OCI-LY3 (cell line): ENCODE data around the gene CCDC27.

ENCODE experiments used
- H2AFZ ChIP-seq: fragments of 200-600, 300-600 bp; shearing (Covaris generic); 2 replicates; pipeline ENCODE4 v1.6.0; 2014; ENCODE audit warnings: antibody characterized with exemption, low read depth, low read length
- H3K27ac ChIP-seq: fragments of 200-600, 300-600 bp; sonication (generic); 2 replicates; pipeline ENCODE4 v1.5.1; 2014; ENCODE audit warnings: mild to moderate bottlenecking, low read length, moderate library complexity, mixed read lengths
- H3K27me3 ChIP-seq: fragments of 200-600, 300-600 bp; sonication (generic); 2 replicates; pipeline ENCODE4 v1.6.1; 2014; ENCODE audit warnings: low read depth, low read length, mixed read lengths
- H3K36me3 ChIP-seq: fragments of 200-600, 300-600 bp; sonication (generic); replicated peaks from 2 replicates; pipeline ENCODE3; 2014; ENCODE audit warnings: low read depth, low read length, mixed read lengths
- H3K4me1 ChIP-seq: fragments of 300-600, 200-600 bp; sonication (generic); 2 replicates; pipeline ENCODE4 v1.6.1; 2014; ENCODE audit warnings: low read length, mixed read lengths
- H3K4me2 ChIP-seq: fragments of 200-600, 300-600 bp; sonication (generic); 2 replicates; pipeline ENCODE4 v1.6.1; 2014; ENCODE audit warnings: low read length, mixed read lengths
- H3K4me3 ChIP-seq: fragments of 300-600, 200-600 bp; sonication (generic); 2 replicates; pipeline ENCODE4 v1.5.1; 2014; ENCODE audit warnings: antibody characterized with exemption, mild to moderate bottlenecking, low read length, moderate library complexity
- H3K79me2 ChIP-seq: fragments of 300-600, 200-600 bp; shearing (Covaris generic); 2 replicates; pipeline ENCODE4 v1.6.1; 2014; ENCODE audit warnings: mild to moderate bottlenecking, low read length, mixed read lengths
- H3K9ac ChIP-seq: fragments of 300-600, 200-600 bp; shearing (Covaris generic); 2 replicates; pipeline ENCODE4 v1.6.0; 2014; ENCODE audit warnings: mild to moderate bottlenecking, low read length, moderate library complexity
- H3K9me3 ChIP-seq: fragments of 200-600, 300-600 bp; shearing (Covaris generic); 2 replicates; pipeline ENCODE4 v1.6.1; 2014; ENCODE audit warnings: low read length, mixed read lengths; ENCODE audit not compliant: insufficient read depth
- H4K20me1 ChIP-seq: fragments of 200-600, 300-600 bp; sonication (generic); 2 replicates; pipeline ENCODE4 v1.6.1; 2016; ENCODE audit warnings: low read length, mixed read lengths; ENCODE audit not compliant: insufficient read depth
- EZH2phosphoT487 ChIP-seq: fragments of 200-600 bp; shearing (Covaris generic); IDR thresholded peaks from 2 replicates; pipeline ENCODE4 v1.6.1; 2018; ENCODE audit warnings: antibody characterized with exemption, mixed run types, low read depth
- TF ChIP-seq, protein P1 (sequence below): fragments of 200-600, 300-600 bp; sonication (generic); IDR thresholded peaks from 2 replicates; pipeline ENCODE4 v1.5.1; 2014; ENCODE audit warnings: antibody characterized with exemption, low read length, low read depth

Gene CCDC27

DNA sequence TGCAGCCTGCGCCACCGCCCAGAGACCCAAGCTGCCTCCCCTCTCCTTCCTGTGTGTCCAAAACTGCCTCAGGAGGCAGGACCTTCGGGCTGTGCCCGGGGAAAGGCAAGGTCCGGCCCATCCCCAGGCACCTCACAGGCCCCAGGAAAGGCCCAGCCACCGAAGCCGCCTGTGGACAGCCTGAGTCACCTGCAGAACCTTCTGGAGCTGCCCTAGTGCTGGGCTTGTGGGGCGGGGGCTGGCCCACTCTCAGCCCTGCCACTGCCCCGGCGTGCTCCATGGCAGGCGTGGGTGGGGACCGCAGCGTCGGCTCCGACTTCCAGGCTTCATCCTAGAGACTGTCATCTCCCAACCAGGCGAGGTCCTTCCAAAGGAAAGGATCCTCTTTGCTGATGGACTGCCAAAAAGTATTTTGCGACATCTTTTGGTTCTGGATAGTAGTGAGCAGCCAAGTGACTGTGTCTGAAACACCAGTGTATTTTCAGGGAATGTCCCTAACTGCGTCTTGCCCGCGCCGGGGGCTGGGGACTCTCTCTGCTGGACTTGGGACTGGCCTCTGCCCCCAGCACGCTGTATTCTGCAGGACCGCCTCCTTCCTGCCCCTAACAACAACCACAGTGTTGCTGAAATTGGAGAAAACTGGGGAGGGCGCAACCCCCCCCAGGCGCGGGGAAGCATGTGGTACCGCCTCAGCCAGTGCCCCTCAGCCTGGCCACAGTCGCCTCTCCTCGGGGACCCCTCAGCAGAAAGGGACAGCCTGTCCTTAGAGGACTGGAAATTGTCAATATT is 19.0 kb upstream of the CCDC27 start:
- Histone ChIP-seq H3K4me1 (peaks cover 8% of the 10 kb centered on the region), H3K36me3 (no peaks in the 10 kb centered on the region), H3K27me3 (no peaks in the 10 kb centered on the region), H3K9me3 (no peaks in the 10 kb centered on the region), H2AFZ (no peak overlapping the region), H3K27ac (no peak overlapping the region), H3K4me3 (no peak overlapping the region), H3K79me2 (no peaks in the 10 kb centered on the region), H4K20me1 (no peaks in the 10 kb centered on the region), H3K4me2 (no peak overlapping the region), H3K9ac (no peak overlapping the region)
- TF ChIP-seq, protein P1, sequence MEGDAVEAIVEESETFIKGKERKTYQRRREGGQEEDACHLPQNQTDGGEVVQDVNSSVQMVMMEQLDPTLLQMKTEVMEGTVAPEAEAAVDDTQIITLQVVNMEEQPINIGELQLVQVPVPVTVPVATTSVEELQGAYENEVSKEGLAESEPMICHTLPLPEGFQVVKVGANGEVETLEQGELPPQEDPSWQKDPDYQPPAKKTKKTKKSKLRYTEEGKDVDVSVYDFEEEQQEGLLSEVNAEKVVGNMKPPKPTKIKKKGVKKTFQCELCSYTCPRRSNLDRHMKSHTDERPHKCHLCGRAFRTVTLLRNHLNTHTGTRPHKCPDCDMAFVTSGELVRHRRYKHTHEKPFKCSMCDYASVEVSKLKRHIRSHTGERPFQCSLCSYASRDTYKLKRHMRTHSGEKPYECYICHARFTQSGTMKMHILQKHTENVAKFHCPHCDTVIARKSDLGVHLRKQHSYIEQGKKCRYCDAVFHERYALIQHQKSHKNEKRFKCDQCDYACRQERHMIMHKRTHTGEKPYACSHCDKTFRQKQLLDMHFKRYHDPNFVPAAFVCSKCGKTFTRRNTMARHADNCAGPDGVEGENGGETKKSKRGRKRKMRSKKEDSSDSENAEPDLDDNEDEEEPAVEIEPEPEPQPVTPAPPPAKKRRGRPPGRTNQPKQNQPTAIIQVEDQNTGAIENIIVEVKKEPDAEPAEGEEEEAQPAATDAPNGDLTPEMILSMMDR, result no peak
- no peak for TF ChIP-seq EZH2phosphoT487

DNA sequence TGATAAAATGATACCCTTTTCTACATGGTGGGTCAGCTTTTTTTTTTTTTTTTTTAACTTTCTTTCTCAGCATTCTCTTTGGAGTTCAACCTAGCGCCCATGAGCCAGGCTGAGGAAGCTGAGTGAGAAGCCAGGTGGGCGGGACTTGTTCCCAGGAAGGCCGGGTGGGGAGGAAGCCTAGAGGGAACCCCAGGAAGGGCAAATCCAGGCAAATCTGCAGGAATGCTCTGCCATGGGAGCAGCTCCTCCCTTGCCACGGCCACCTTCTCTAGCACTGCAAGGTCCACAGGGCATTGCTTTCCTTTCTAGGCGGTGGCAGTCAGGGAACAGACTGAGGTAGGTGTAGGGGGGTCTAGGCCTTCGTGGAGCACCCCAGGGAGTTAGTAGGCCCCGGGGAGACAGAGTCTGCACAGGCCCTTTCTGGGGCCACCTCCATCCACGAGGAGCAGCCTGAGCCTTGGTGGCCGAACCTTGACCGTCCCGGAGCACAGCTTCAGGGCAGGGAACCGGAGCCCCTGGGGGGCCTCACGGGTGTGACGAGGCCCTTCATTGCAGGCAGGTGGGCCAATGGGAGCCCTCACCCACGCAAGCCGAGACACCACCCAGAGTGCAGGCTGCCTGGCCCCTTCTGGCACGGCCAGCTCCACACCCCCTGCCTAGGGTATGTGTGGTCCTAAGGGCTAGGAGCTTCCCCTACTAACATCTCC is 18.2 kb upstream of the CCDC27 start:
- no peak overlapping the region for H3K9ac ChIP-seq
- no peak overlapping the region for H3K27ac ChIP-seq
- TF ChIP-seq, protein P1, result no peak
- no peak for TF ChIP-seq EZH2phosphoT487
- no peaks in the 10 kb centered on the region for H3K79me2 ChIP-seq
- H3K4me1 ChIP-seq, result peaks cover 8% of the 10 kb centered on the region
- H3K27me3 ChIP-seq, result no peaks in the 10 kb centered on the region
- H3K4me3 ChIP-seq, result no peak overlapping the region
- H3K9me3 ChIP-seq, result no peaks in the 10 kb centered on the region
- no peaks in the 10 kb centered on the region for H4K20me1 ChIP-seq
- H3K36me3 ChIP-seq, result no peaks in the 10 kb centered on the region
- no peak overlapping the region for H2AFZ ChIP-seq
- H3K4me2 ChIP-seq, result no peak overlapping the region

DNA sequence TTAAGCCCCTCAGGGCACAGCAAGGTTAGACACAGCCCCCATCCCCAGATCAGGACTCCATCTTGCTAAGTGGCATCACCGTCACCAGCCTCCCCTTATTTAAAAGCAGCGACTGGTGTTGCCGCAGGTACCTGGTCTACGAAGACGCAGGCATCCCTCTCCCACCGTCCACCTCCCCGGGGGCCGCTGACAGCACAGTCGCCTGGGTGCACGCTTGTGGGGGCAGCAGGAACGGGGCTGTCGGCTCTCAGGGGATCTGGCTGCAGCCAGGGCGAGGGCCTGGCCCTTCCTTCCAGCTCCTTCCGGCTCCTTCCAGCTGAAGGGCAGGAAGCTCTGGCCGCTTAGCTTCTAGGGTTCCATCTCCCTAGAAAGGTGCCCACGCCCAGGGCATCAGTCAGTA is 17.6 kb upstream of the CCDC27 start:
- Histone ChIP-seq H4K20me1 (no peaks in the 10 kb centered on the region), H3K9me3 (no peaks in the 10 kb centered on the region), H3K79me2 (no peaks in the 10 kb centered on the region), H3K27me3 (no peaks in the 10 kb centered on the region), H2AFZ (no peak overlapping the region), H3K4me1 (peaks cover 8% of the 10 kb centered on the region), H3K36me3 (no peaks in the 10 kb centered on the region), H3K4me2 (no peak overlapping the region), H3K4me3 (no peak overlapping the region), H3K27ac (no peak overlapping the region), H3K9ac (no peak overlapping the region)
- TF ChIP-seq EZH2phosphoT487, result no peak
- TF ChIP-seq, protein P1, result no peak

DNA sequence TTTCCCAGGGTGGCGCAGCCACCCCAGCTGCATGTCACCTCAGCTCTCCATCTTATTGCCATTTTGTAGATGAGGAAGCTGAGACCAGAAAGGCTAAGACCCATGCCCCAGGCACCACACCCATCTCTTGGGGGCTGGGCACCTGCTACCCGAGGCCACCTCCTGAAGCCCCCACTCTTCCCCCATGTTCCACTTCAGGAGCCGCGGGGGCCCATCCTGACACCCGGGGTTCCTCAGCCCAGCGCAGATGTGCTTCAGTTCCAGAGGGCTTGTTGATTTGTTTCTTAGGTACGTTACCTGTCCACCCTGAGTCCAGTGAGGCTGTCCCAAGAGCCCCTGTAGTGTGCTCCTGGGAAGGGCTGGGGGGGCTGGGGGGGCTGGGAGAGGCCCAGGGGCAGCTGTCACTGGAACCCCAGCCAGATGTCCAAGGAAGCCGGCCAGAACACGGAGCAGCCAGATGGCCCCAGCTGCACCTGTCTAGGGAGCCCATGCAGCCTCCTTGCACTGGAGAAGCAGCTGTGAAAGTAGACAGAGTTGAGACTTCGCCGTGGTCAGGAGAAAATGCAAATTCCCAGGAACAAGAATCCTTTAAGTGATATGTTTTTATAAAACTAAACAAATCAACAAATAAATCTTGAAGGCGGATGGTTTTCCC is 17.1 kb upstream of the CCDC27 start:
- no peak overlapping the region for H3K4me3 ChIP-seq
- H3K27ac ChIP-seq, result no peak overlapping the region
- TF ChIP-seq, protein P1, result no peak
- no peak for TF ChIP-seq EZH2phosphoT487
- H3K36me3 ChIP-seq, result no peaks in the 10 kb centered on the region
- no peak overlapping the region for H3K4me2 ChIP-seq
- H3K79me2 ChIP-seq, result no peaks in the 10 kb centered on the region
- H3K27me3 ChIP-seq, result no peaks in the 10 kb centered on the region
- H4K20me1 ChIP-seq, result no peaks in the 10 kb centered on the region
- H3K9me3 ChIP-seq, result no peaks in the 10 kb centered on the region
- peaks cover 8% of the 10 kb centered on the region for H3K4me1 ChIP-seq
- no peak overlapping the region for H3K9ac ChIP-seq
- no peak overlapping the region for H2AFZ ChIP-seq
